A549 (cell line): ENCODE measurements around the gene C3orf52. TPM values are rescaled to one million over a fixed set of nuclear protein-coding genes. Genes with fewer than 3 reads are reported as not detected.

Experiments used
- ATAC-seq, 2 experiments: fragments of 200-7000 bp in 1 of 2; fragments of >200 bp in 1 of 2; cut with Nextera tagmentation in 1 of 2; cut with Tn5 transposase in 1 of 2; 3 replicates each; pipeline versions ENCODE4 v1.8.0 to v1.9.1; 2018 to 2020; ENCODE audit warnings: mild to moderate bottlenecking in 1 of 2, moderate library complexity in 1 of 2
- CTCF ChIA-PET: fragments of 300-600 bp; sonication (Branson Sonifier 250); formaldehyde crosslinking; extraction: SDS; loops from one replicate; lab custom pipeline; 2021; ENCODE audit warnings: antibody characterized with exemption, inconsistent platforms; lab: Yijun Ruan, JAX
- POLR2A ChIA-PET: fragments of 350-600 bp; formaldehyde crosslinking; extraction: SDS; loops from one replicate; lab custom pipeline; 2021; ENCODE audit warnings: antibody characterized with exemption, inconsistent platforms; lab: Yijun Ruan, JAX
- DNase-seq, 2 experiments: peaks; one replicate each; pipeline versions ENCODE4 v3.0.0 to v3.0.0-alpha.2; 2011 to 2016; ENCODE audit warnings: low read depth in 1 of 2, low spot score in 1 of 2
- FAIRE-seq: peaks from 2 replicates; lab custom pipeline; 2011; peaks lifted over from hg19 to GRCh38; lab: Jason Lieb, UNC
- H3K27ac ChIP-seq, 2 experiments: fragments of >200 bp; sonication (Bioruptor Twin); formaldehyde crosslinking; 3 replicates each; pipeline ENCODE4 v1.5.1; 2016 to 2017
- H3K4me1 ChIP-seq: fragments of >200 bp; sonication (Bioruptor Twin); formaldehyde crosslinking; 3 replicates; pipeline ENCODE4 v1.6.1; 2016
- H3K4me2 ChIP-seq: fragments of >200 bp; sonication (Bioruptor Twin); formaldehyde crosslinking; 3 replicates; pipeline ENCODE4 v1.6.1; 2016
- H3K4me3 ChIP-seq: fragments of >200 bp; sonication (Bioruptor Twin); formaldehyde crosslinking; 3 replicates; pipeline ENCODE4 v1.5.1; 2016
- H3K9me3 ChIP-seq: fragments of >200 bp; sonication (Bioruptor Twin); formaldehyde crosslinking; 3 replicates; pipeline ENCODE4 v1.6.1; 2016
- BHLHE40 ChIP-seq: IDR thresholded peaks from 2 replicates; pipeline ENCODE4 v1.6.1; 2012; ENCODE audit warnings: low read depth, low read length, inconsistent platforms
- CHD4 ChIP-seq: fragments of 200-600 bp; sonication (generic); IDR thresholded peaks from 2 replicates; pipeline ENCODE4 v1.6.1; 2016; ENCODE audit warnings: antibody characterized with exemption, mild to moderate bottlenecking, borderline replicate concordance
- EHF ChIP-seq: fragments of 250-450 bp; sonication (Bioruptor Pico); IDR thresholded peaks from 2 replicates; pipeline ENCODE4 v1.5.0; 2020; ENCODE audit warnings: mild to moderate bottlenecking
- FOSL2 ChIP-seq, 2 experiments: fragments of 450-650 bp in 1 of 2; fragments of >200 bp in 1 of 2; sonication (Bioruptor Twin) in 1 of 2; formaldehyde crosslinking; IDR thresholded peaks; 2 replicates each; pipeline versions ENCODE4 v1.5.0 to v1.6.1; 2016 to 2020; ENCODE audit warnings: mild to moderate bottlenecking in 1 of 2, moderate library complexity in 1 of 2
- FOXS1 ChIP-seq: fragments of 250-450 bp; sonication (Bioruptor Pico); IDR thresholded peaks from 2 replicates; pipeline ENCODE4 v1.5.0; 2020; ENCODE audit warnings: mild to moderate bottlenecking, moderate library complexity
- HEYL ChIP-seq: fragments of 250-450 bp; sonication (Bioruptor Pico); IDR thresholded peaks from 2 replicates; pipeline ENCODE4 v1.8.0; 2021; ENCODE audit warnings: mild to moderate bottlenecking, moderate library complexity
- JUN ChIP-seq, 2 experiments: fragments of >200 bp; sonication (Bioruptor Twin); formaldehyde crosslinking; IDR thresholded peaks; 2 replicates in 1 of 2; 3 replicates in 1 of 2; pipeline ENCODE4 v1.6.1; 2016 to 2017
- KDM1A ChIP-seq: fragments of 200-600 bp; sonication (generic); IDR thresholded peaks from 2 replicates; pipeline ENCODE4 v1.6.1; 2016; ENCODE audit warnings: low read depth, mild to moderate bottlenecking
- MAFK ChIP-seq: fragments of 450-650 bp; IDR thresholded peaks from 2 replicates; pipeline ENCODE4 v1.6.1; 2014; ENCODE audit not compliant: partially characterized antibody
- MAZ ChIP-seq: fragments of 150-350 bp; IDR thresholded peaks from 2 replicates; pipeline ENCODE4 v1.6.1; 2014; ENCODE audit warnings: antibody characterized with exemption, low read depth, low read length, borderline replicate concordance
- MYC ChIP-seq: IDR thresholded peaks from 2 replicates; pipeline ENCODE4 v1.6.1; 2012; ENCODE audit warnings: mild to moderate bottlenecking, inconsistent platforms, low read length, improper control_type of control experiment, borderline replicate concordance
- PHF8 ChIP-seq: fragments of 200-600 bp; sonication (generic); IDR thresholded peaks from 2 replicates; pipeline ENCODE4 v1.6.1; 2016; ENCODE audit warnings: low read depth, mild to moderate bottlenecking, antibody characterized with exemption, moderate library complexity, borderline replicate concordance
- RAD21 ChIP-seq, 2 experiments: fragments of >200 bp in 1 of 2; sonication (Bioruptor Twin) in 1 of 2; formaldehyde crosslinking in 1 of 2; IDR thresholded peaks in 1 of 2; conservative IDR thresholded peaks in 1 of 2; 2 replicates in 1 of 2; 3 replicates in 1 of 2; pipeline ENCODE4 v1.6.1; 2012 to 2018; ENCODE audit warnings: inconsistent platforms in 1 of 2
- RCOR1 ChIP-seq: fragments of 150-350 bp; IDR thresholded peaks from 2 replicates; pipeline ENCODE4 v1.6.1; 2014; ENCODE audit warnings: antibody characterized with exemption, low read length, low read depth
- RNF2 ChIP-seq: fragments of 200-600 bp; sonication (generic); IDR thresholded peaks from 2 replicates; pipeline ENCODE4 v1.6.1; 2016; ENCODE audit warnings: low read depth, mild to moderate bottlenecking, antibody characterized with exemption, moderate library complexity, borderline replicate concordance
- SMC3 ChIP-seq: fragments of >200 bp; sonication (Bioruptor Twin); formaldehyde crosslinking; IDR thresholded peaks from 3 replicates; pipeline ENCODE4 v1.6.1; 2018; ENCODE audit warnings: inconsistent platforms
- SREBF2 ChIP-seq: fragments of 450-650 bp; IDR thresholded peaks from 2 replicates; pipeline ENCODE4 v1.6.1; 2014; ENCODE audit warnings: mild to moderate bottlenecking, moderate library complexity
- TFCP2L1 ChIP-seq: fragments of 250-450 bp; sonication (Bioruptor Pico); IDR thresholded peaks from 2 replicates; pipeline ENCODE4 v1.5.0; 2021; ENCODE audit warnings: mild to moderate bottlenecking
- TP53 ChIP-seq: fragments of 250-450 bp; sonication (Bioruptor Pico); IDR thresholded peaks from 2 replicates; pipeline ENCODE4 v1.5.0; 2021; ENCODE audit warnings: mild to moderate bottlenecking, moderate library complexity
- ZC3H11A ChIP-seq: fragments of 450-650 bp; IDR thresholded peaks from 2 replicates; pipeline ENCODE4 v1.6.1; 2014; ENCODE audit warnings: antibody characterized with exemption, mild to moderate bottlenecking
- ZFP36 ChIP-seq: fragments of 450-650 bp; IDR thresholded peaks from 2 replicates; pipeline ENCODE4 v1.6.1; 2014; ENCODE audit warnings: borderline replicate concordance; ENCODE audit not compliant: partially characterized antibody
- WGBS: methylation state at CpG from one replicate; pipeline ENCODE4 v1.1.6; 2017; ENCODE audit errors: missing lambda C conversion rate; 5-methylcytosine and 5-hydroxymethylcytosine counted together
- polyA plus RNA-seq, 4 experiments: library from polyadenylated mRNA; depleted of rRNA in 3 of 4; stranded (reverse); fragments of >200 nt; fragmentation: RNase III in 1 of 4; extraction: RNeasy Plus Mini Kit Qiagen cat#74134 plus additional on column Dnase treatment in 1 of 4; gene quantifications; 2 replicates in 3 of 4; 3 replicates in 1 of 4; pipeline ENCODE4 v1.2.3, GENCODE V29; 2011 to 2017
- TF ChIP-seq, protein P1 (sequence below): IDR thresholded peaks from 2 replicates; pipeline ENCODE4 v1.6.1; 2012
- TF ChIP-seq, protein P2 (sequence below): IDR thresholded peaks from 2 replicates; pipeline ENCODE4 v1.6.1; 2012
- TF ChIP-seq, protein P3 (sequence below): IDR thresholded peaks from 2 replicates; pipeline ENCODE4 v1.6.1; 2012; ENCODE audit warnings: low read depth, borderline replicate concordance
- TF ChIP-seq, protein P4 (sequence below): fragments of 150-350 bp; IDR thresholded peaks from 2 replicates; pipeline ENCODE4 v1.6.1; 2014; ENCODE audit warnings: low read depth, mild to moderate bottlenecking, low read length
- TF ChIP-seq, protein P5 (sequence below): fragments of 200-600 bp; sonication (generic); IDR thresholded peaks from 2 replicates; pipeline ENCODE4 v1.6.1; 2016; ENCODE audit warnings: antibody characterized with exemption, mild to moderate bottlenecking, moderate library complexity
- TF ChIP-seq, protein P6 (sequence below): fragments of >200 bp; sonication (Bioruptor Twin); formaldehyde crosslinking; IDR thresholded peaks from 3 replicates; pipeline ENCODE4 v1.5.1; 2016
- TF ChIP-seq, protein P7 (sequence below): fragments of 450-650 bp; IDR thresholded peaks from 2 replicates; pipeline ENCODE4 v1.6.1; 2014; ENCODE audit warnings: antibody characterized with exemption

Gene C3orf52
- polyA plus RNA-seq, 2 of the 4 experiments (the other 2 are of a cell fraction), result 7.0 to 11.5 TPM

DNA sequence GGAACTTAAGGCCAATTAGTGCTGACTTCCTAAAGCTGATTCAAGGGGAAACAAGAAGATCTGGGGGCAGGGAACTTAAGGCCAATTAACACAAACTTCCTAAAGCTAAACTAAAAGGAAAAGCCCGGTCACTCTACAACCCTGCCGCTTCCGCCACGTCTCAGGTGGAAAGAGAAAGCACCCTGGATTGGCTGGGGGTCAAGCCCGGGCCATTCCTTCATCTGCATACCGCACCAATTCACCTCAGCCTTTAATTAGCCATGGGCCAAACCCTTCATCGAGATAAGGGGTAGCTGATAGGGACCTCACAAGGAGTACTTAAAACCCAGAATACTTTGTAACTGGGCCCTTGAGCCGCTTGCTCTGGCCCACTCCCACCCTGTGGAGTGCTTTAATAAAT lies 37.3 kb upstream of the C3orf52 start:
- Histone ChIP-seq H3K9me3 (no peaks in the 10 kb centered on the region), H3K4me3 (no peak overlapping the region), H3K27ac (no peak overlapping the region), H3K4me2 (no peak overlapping the region)
- no peak for FAIRE-seq
- TF ChIP-seq RNF2 (no peak), JUN (IDR thresholded peaks at IDR 0.05) (no peak), TFCP2L1 (CRISPR knock-in tag) (no peak), BHLHE40 (no peak), MAFK (no peak), ZFP36 (no peak), PHF8 (no peak), MAZ (no peak), HEYL (CRISPR knock-in tag) (no peak), TP53 (no peak), FOXS1 (CRISPR knock-in tag) (no peak), EHF (CRISPR knock-in tag) (no peak), ZC3H11A (no peak), RCOR1 (no peak), CHD4 (no peak)
- TF ChIP-seq, protein P1, sequence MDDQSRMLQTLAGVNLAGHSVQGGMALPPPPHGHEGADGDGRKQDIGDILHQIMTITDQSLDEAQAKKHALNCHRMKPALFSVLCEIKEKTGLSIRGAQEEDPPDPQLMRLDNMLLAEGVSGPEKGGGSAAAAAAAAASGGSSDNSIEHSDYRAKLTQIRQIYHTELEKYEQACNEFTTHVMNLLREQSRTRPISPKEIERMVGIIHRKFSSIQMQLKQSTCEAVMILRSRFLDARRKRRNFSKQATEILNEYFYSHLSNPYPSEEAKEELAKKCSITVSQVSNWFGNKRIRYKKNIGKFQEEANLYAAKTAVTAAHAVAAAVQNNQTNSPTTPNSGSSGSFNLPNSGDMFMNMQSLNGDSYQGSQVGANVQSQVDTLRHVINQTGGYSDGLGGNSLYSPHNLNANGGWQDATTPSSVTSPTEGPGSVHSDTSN, result no peak
- TF ChIP-seq, protein P2, sequence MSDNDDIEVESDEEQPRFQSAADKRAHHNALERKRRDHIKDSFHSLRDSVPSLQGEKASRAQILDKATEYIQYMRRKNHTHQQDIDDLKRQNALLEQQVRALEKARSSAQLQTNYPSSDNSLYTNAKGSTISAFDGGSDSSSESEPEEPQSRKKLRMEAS, result no peak
- TF ChIP-seq, protein P3, sequence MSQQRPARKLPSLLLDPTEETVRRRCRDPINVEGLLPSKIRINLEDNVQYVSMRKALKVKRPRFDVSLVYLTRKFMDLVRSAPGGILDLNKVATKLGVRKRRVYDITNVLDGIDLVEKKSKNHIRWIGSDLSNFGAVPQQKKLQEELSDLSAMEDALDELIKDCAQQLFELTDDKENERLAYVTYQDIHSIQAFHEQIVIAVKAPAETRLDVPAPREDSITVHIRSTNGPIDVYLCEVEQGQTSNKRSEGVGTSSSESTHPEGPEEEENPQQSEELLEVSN, result no peak
- TF ChIP-seq, protein P4, sequence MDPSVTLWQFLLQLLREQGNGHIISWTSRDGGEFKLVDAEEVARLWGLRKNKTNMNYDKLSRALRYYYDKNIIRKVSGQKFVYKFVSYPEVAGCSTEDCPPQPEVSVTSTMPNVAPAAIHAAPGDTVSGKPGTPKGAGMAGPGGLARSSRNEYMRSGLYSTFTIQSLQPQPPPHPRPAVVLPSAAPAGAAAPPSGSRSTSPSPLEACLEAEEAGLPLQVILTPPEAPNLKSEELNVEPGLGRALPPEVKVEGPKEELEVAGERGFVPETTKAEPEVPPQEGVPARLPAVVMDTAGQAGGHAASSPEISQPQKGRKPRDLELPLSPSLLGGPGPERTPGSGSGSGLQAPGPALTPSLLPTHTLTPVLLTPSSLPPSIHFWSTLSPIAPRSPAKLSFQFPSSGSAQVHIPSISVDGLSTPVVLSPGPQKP, result no peak
- TF ChIP-seq, protein P5, sequence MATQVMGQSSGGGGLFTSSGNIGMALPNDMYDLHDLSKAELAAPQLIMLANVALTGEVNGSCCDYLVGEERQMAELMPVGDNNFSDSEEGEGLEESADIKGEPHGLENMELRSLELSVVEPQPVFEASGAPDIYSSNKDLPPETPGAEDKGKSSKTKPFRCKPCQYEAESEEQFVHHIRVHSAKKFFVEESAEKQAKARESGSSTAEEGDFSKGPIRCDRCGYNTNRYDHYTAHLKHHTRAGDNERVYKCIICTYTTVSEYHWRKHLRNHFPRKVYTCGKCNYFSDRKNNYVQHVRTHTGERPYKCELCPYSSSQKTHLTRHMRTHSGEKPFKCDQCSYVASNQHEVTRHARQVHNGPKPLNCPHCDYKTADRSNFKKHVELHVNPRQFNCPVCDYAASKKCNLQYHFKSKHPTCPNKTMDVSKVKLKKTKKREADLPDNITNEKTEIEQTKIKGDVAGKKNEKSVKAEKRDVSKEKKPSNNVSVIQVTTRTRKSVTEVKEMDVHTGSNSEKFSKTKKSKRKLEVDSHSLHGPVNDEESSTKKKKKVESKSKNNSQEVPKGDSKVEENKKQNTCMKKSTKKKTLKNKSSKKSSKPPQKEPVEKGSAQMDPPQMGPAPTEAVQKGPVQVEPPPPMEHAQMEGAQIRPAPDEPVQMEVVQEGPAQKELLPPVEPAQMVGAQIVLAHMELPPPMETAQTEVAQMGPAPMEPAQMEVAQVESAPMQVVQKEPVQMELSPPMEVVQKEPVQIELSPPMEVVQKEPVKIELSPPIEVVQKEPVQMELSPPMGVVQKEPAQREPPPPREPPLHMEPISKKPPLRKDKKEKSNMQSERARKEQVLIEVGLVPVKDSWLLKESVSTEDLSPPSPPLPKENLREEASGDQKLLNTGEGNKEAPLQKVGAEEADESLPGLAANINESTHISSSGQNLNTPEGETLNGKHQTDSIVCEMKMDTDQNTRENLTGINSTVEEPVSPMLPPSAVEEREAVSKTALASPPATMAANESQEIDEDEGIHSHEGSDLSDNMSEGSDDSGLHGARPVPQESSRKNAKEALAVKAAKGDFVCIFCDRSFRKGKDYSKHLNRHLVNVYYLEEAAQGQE, result no peak
- TF ChIP-seq, all 56 proteins: peak for 0
- CTCF ChIA-PET, result interaction anchor here (1.1 to 2.5 kb wide), 3 partner anchors 9 to 60 kb away, joined by 3 to 6 read pairs (median 4); no protein-coding TSS in a partner anchor
- POLR2A ChIA-PET, result no interaction called here
- 80% methylated on average over 8 of the region's 8 CpGs for WGBS
- DNase-seq (no peak), ATAC-seq (no peak)
- no peaks in the 10 kb centered on the region for H3K4me1 ChIP-seq

DNA sequence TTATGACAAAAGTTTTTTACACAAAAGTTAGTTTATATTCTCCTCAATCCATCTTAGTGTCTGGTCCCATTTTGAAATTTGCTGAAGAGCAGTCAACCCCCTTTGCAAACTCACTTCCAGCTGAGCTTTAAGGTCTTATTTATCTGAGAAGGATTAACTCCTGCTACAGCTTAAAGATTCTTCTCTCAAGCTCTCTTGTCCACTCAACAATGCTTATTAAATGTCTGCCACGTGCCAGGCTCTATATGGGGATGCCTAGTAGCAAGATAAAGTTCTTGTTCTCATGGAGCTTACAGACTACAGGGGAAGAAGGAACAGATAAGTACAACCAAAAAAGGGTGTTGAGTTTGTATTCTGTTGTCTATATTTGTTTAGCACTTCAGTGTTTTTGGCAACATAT lies 33.0 kb upstream of the C3orf52 start:
- 47% methylated on average over 1 of the region's 1 CpG for WGBS
- CTCF ChIA-PET, result interaction anchor here (0.7 to 2.7 kb wide), 6 partner anchors 10 to 64 kb away, joined by 3 to 16 read pairs (median 3); no protein-coding TSS in a partner anchor
- TF ChIP-seq RNF2, result no peak
- no peak for TF ChIP-seq KDM1A
- TF ChIP-seq MYC, result no peak
- no peak for TF ChIP-seq FOXS1 (CRISPR knock-in tag)
- no peak for TF ChIP-seq BHLHE40
- TF ChIP-seq, protein P2, result no peak
- TF ChIP-seq FOSL2 (IDR thresholded peaks at IDR 0.05), result no peak
- no peak for TF ChIP-seq FOSL2 (CRISPR knock-in tag; IDR thresholded peaks at IDR 0.05)
- TF ChIP-seq SMC3, result no peak
- no peak for TF ChIP-seq RAD21 (conservative IDR thresholded peaks at IDR 0.05 in 1 of 2, IDR thresholded peaks at IDR 0.05 in 1 of 2)
- TF ChIP-seq ZFP36, result no peak
- TF ChIP-seq, protein P6, sequence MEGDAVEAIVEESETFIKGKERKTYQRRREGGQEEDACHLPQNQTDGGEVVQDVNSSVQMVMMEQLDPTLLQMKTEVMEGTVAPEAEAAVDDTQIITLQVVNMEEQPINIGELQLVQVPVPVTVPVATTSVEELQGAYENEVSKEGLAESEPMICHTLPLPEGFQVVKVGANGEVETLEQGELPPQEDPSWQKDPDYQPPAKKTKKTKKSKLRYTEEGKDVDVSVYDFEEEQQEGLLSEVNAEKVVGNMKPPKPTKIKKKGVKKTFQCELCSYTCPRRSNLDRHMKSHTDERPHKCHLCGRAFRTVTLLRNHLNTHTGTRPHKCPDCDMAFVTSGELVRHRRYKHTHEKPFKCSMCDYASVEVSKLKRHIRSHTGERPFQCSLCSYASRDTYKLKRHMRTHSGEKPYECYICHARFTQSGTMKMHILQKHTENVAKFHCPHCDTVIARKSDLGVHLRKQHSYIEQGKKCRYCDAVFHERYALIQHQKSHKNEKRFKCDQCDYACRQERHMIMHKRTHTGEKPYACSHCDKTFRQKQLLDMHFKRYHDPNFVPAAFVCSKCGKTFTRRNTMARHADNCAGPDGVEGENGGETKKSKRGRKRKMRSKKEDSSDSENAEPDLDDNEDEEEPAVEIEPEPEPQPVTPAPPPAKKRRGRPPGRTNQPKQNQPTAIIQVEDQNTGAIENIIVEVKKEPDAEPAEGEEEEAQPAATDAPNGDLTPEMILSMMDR, result no peak
- no peak for TF ChIP-seq TP53
- no peak for TF ChIP-seq SREBF2
- TF ChIP-seq, protein P7, sequence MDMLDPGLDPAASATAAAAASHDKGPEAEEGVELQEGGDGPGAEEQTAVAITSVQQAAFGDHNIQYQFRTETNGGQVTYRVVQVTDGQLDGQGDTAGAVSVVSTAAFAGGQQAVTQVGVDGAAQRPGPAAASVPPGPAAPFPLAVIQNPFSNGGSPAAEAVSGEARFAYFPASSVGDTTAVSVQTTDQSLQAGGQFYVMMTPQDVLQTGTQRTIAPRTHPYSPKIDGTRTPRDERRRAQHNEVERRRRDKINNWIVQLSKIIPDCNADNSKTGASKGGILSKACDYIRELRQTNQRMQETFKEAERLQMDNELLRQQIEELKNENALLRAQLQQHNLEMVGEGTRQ, result no peak

More for the DNA sequence above, 33.0 kb upstream of the C3orf52 start:
- FAIRE-seq (no peak), ATAC-seq (no peak), DNase-seq (no peak)
- no peak overlapping the region for H3K4me3 ChIP-seq
- no peak overlapping the region for H3K4me2 ChIP-seq
- no peak overlapping the region for H3K27ac ChIP-seq
- peaks cover 8% of the 10 kb centered on the region; the same call in 2 of the 3 replicates for H3K4me1 ChIP-seq
- POLR2A ChIA-PET, result no interaction called here
- H3K9me3 ChIP-seq, result no peaks in the 10 kb centered on the region
